Skeletal muscle tissue (tissue), 4 donors: ENCODE measurements around the gene ATP1A3. TPM values are rescaled to one million over a fixed set of nuclear protein-coding genes. Genes with fewer than 3 reads are reported as not detected.

Source experiments
- H3K27ac ChIP-seq: one replicate; pipeline ENCODE4 v1.7.0; 2013; ENCODE audit warnings: mild to moderate bottlenecking, low read depth, low read length, inconsistent platforms
- H3K27me3 ChIP-seq, 3 donors: one replicate each; pipeline ENCODE4 v1.7.0; 2013; ENCODE audit warnings: low read length in 3 of 3; ENCODE audit not compliant: control insufficient read depth in 3 of 3, insufficient read depth in 3 of 3
- H3K36me3 ChIP-seq, 3 donors: one replicate each; pipeline ENCODE4 v1.7.0; 2013; ENCODE audit warnings: low read length in 3 of 3; ENCODE audit not compliant: control insufficient read depth in 3 of 3, insufficient read depth in 3 of 3
- H3K4me1 ChIP-seq, 3 donors: one replicate each; pipeline ENCODE4 v1.7.0; 2013; ENCODE audit warnings: low read length in 3 of 3, mild to moderate bottlenecking in 3 of 3; ENCODE audit not compliant: control insufficient read depth in 3 of 3, insufficient read depth in 3 of 3
- H3K4me3 ChIP-seq, 3 donors: one replicate each; pipeline ENCODE4 v1.7.0; 2013; ENCODE audit warnings: low read length in 3 of 3
- H3K9ac ChIP-seq, 3 donors: one replicate each; pipeline ENCODE4 v1.7.0; 2013; ENCODE audit warnings: low read length in 3 of 3, mild to moderate bottlenecking in 3 of 3, moderate library complexity in 2 of 3, low read depth in 1 of 3
- H3K9me3 ChIP-seq, 3 donors: one replicate each; pipeline ENCODE4 v1.7.0; 2013; ENCODE audit warnings: low read length in 3 of 3; ENCODE audit not compliant: control insufficient read depth in 3 of 3
- total RNA-seq: library from RNA; depleted of rRNA; stranded (reverse); fragments of >200 nt; gene quantifications from one replicate; pipeline ENCODE4 v1.2.3, GENCODE V29; 2014
- donor health status: Osteomylitis.

Gene ATP1A3
- total RNA-seq, 1 donor from 2014 or later: not detected

DNA sequence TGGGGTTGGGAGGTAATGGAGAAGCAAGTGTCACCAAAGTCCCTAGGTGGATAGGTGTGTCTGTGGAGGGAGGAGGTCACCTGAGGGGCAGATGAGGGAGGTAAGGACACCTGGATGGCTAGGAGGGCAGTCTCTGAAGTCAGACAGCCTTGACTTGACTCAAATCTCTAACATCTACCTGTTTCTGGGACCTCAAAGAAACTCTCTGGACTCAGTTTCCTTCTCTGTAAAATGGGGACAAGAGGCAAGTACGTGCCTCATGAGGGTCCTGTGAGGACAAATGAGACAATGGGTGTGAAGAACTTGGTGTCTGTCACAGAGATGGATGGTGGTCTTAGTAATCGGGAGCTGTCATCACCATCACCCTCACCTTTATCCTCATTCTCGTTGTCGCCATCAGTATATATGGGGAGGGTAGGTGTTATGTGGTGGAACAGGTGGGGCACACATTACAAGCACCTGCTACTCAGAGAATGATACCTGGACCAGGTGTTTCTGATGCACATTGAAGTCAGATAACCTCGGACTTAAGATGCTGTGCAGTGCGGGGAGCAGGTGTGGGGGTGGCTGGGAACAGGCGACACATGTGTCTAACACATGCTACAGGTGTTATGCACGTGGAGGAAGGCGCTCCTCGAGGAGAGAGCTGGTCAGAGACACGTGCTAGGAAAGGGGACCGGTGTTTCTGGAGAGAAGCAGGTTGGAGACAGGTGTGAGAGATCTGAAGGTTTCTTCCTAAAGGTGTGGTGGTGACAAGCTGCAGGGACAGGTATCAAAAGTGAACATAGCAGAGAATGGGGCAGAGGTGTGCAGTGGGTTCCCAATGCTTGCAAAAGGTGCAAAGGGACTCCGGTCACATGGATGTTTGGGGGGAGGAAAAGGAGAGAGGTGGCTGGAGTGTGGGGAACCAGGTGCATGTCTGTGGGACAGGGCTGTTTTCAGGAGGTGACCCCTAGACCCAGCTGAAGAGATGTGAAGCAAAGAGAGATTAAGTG lies 69.6 kb downstream of the ATP1A3 start:
- Histone ChIP-seq H3K9ac (no peak overlapping the region), H3K4me1 (peaks cover 4 to 9% (median 7%) of the 10 kb centered on the region in 3 donors), H3K9me3 (peaks cover 0 to 5% (median 0%) of the 10 kb centered on the region in 3 donors), H3K4me3 (no peak overlapping the region), H3K36me3 (no peaks in the 10 kb centered on the region), H3K27ac (no peak overlapping the region), H3K27me3 (peaks cover 83 to 90% (median 84%) of the 10 kb centered on the region in 3 donors)

DNA sequence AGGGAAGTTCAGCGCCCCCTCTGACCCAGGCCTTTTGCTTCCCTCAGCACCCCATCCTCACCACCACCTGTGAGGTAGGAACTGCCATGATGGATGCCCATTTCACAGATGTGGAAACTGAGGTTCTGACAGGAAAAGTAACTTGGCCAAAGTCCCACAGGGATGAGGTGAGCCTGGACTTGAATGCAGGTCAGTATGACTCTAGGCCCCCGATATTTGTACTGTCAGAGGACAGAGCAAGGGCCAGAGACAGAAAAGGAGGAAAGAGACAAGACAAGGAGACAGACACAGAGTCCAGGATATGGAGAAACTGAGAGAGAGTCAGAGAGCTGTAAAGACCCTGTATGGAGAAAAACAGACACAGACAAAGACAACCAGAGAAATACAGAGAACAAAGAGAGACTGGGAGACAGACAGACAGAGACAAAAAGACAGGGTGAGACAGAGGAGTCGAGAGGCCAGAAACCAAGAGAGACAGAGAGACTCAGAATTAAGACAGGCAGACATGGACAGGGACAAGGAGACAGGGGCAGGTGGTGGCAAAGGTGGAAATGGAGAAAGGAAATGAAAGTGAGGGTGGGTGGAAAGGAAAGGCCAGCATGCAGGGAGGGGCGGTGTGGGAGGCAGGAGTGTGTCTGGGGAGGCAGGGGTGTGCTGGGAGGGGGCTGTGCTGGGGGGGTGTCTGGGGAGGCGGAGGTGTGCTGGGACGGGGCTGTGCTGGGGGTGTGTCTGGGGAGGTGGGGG lies 70.8 kb downstream of the ATP1A3 start:
- Histone ChIP-seq H3K4me3 (no peak overlapping the region), H3K36me3 (no peaks in the 10 kb centered on the region), H3K4me1 (peaks cover 0 to 2% (median 1%) of the 10 kb centered on the region in 3 donors), H3K27me3 (peaks cover 86 to 92% (median 86%) of the 10 kb centered on the region in 3 donors), H3K9me3 (peaks cover 0 to 5% (median 0%) of the 10 kb centered on the region in 3 donors), H3K9ac (no peak overlapping the region), H3K27ac (no peak overlapping the region)

DNA sequence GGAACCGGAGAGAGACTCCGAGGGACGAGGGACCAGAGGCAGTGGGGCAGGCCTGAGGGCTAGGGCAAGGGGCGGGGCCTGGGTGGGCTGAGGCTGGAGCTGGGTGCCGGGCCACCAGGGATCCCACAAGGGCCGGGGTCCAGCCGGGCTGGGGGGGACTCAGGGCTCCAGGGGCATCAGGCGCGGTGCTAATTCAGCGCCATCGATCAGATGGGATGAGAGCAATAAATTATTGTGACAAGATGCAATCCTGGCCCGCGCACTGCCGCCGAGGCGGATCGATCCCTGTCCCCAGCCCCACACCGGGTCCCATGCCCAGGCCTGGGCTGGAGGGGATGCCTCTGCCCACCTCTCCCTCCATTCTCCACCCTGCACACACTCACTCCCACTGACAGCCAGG lies 71.4 kb downstream of the ATP1A3 start:
- Histone ChIP-seq H3K36me3 (no peaks in the 10 kb centered on the region), H3K4me3 (no peak overlapping the region), H3K9ac (no peak overlapping the region), H3K4me1 (no peaks in the 10 kb centered on the region), H3K27me3 (peaks cover 89 to 95% (median 89%) of the 10 kb centered on the region in 3 donors), H3K9me3 (peaks cover 0 to 5% (median 0%) of the 10 kb centered on the region in 3 donors), H3K27ac (no peak overlapping the region)

DNA sequence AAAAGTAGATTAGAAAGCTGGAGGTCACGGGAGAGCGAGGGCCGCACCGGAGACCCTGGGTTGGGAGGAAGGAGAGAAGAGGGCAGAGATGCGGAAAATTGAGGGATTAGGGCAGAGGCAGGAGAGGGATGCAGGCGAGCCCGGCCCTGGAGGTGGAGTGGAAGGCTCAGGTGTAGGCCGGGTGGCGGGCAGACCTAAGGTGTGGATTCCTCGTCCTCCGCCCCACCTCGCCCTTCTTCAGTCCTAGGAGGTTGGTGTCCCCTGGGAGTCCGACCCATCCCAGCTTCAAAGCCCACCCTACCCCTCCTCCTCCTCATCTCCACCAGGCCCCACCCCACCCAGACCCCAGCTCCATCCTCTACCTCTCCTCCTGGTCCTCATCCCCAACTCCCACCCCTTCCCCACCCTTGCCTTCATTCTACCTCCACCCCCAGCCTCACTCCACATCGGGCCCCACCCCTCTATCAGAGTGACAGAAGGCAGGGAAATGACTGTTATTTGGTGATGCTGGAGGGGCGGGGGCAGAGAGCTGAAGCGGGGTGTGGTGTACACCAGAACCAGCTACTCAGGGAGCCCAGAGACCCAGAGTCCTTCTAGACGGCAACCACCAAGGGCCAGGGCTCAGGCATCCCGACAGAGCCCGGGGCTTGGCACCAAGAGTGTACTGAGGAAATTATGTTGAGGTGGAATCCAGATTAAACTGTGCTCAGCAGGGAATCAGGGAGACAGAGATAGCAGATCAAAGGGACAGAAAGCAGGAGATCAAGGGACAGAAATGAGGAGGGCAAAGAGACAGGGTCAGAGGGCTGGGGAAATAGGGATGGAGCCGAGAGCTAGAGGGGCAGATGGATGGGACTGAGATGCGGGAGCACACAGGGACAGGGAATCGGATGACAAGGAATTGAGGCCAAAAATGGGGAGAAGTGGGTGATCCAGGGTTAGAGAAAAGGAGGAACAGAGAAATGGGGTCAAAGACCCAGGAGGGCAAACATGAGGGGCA lies 72.2 kb downstream of the ATP1A3 start:
- no peaks in the 10 kb centered on the region for H3K36me3 ChIP-seq
- H3K4me1 ChIP-seq: no peaks in the 10 kb centered on the region
- H3K27ac ChIP-seq: no peak overlapping the region
- H3K4me3 ChIP-seq: no peak overlapping the region
- H3K9ac ChIP-seq: no peak overlapping the region
- peaks cover 87 to 94% (median 89%) of the 10 kb centered on the region in 3 donors for H3K27me3 ChIP-seq
- H3K9me3 ChIP-seq: peaks cover 0 to 5% (median 0%) of the 10 kb centered on the region in 3 donors

DNA sequence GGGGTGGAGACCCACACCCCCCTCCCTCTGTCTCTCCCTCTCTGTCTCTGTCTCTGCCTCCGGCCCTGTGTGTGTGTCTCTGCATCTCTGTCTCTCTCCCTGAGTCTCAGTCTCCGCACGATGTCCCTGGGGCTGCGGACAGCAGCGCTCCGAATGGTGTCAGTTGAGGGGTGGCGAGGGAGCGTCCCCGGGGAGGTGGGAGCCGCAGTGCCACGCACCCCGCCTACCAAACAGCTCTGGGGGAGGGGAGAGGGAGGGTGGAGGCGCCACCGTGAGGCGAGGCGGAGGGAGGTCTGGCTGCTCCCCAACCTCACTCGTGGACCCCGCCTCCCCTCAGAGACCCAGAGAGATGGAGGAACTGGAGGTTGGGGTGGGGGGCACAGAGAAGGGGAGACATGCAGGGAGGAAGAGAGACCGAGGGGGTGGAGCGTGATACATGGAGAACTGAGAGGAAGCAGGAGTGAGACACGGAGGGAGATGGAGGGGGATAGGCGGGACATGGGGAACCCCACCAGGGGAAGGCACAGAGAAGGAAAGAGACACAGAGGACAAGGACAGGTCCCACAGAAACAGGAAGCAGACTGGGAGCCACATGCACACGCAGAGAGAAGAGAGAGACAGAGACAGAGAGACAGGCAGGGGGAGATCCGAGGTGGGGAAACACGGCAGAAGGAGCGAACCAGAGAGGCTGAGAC lies 73.0 kb downstream of the ATP1A3 start:
- Histone ChIP-seq H3K36me3 (no peaks in the 10 kb centered on the region), H3K4me3 (no peak overlapping the region), H3K4me1 (no peaks in the 10 kb centered on the region), H3K9ac (no peak overlapping the region), H3K9me3 (peaks cover 0 to 2% (median 0%) of the 10 kb centered on the region in 3 donors), H3K27ac (no peak overlapping the region), H3K27me3 (peaks cover 88 to 95% (median 89%) of the 10 kb centered on the region in 3 donors)

DNA sequence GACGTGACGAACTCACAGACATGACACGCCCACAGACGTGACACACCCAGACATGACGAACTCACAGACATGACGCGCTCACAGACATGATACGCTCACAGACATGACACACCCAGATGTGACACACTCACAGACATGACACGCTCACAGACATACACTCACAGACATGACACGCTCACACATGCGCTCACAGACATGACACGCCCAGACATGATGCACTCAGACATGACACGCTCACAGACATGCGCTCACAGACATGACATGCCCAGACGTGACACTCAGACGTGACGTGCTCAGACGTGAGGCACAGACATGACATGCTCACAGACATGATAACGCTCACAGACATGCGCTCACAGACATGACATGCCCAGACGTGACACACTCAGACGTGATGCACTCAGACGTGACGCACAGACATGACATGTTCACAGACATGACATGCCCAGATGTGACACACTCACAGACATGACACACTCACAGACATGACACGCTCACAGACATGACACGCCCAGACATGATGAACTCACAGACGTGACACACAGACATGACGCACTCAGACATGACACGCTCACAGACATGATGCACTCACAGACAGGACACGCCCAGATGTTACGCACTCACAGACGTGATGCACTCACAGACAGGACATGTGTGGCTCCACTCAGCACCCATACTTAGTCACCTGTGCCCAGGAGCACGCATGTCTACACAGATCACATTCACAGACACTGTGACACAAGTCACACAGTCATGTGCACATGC lies 73.9 kb downstream of the ATP1A3 start:
- Histone ChIP-seq H3K27ac (no peak overlapping the region), H3K9ac (no peak overlapping the region), H3K36me3 (no peaks in the 10 kb centered on the region), H3K9me3 (no peaks in the 10 kb centered on the region), H3K27me3 (peaks cover 87 to 94% (median 88%) of the 10 kb centered on the region in 3 donors), H3K4me1 (no peaks in the 10 kb centered on the region), H3K4me3 (no peak overlapping the region)

DNA sequence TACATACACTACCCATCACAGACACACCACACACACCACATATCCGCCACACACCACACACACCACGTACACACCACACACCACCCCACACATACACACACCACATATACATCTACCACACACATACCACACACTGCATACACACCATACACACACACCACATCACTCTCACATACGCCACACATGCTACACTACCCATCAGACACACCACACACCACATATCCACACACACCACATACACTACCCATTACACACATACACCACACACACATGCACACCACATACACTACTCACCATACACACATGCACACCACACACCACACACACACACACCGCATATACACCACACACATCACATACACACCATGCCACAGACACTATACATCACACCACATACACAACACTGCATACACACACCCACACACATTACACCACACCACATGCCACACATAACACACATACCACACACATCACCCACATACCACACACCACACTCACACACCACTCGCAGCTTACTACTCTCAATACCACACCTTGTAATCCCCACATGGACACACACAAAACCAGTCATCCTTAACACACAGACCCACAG lies 75.3 kb downstream of the ATP1A3 start:
- Histone ChIP-seq H3K9ac (no peak overlapping the region), H3K27me3 (peaks cover 82 to 88% (median 83%) of the 10 kb centered on the region in 3 donors), H3K4me3 (no peak overlapping the region), H3K36me3 (no peaks in the 10 kb centered on the region), H3K9me3 (no peaks in the 10 kb centered on the region), H3K4me1 (no peaks in the 10 kb centered on the region), H3K27ac (no peak overlapping the region)

DNA sequence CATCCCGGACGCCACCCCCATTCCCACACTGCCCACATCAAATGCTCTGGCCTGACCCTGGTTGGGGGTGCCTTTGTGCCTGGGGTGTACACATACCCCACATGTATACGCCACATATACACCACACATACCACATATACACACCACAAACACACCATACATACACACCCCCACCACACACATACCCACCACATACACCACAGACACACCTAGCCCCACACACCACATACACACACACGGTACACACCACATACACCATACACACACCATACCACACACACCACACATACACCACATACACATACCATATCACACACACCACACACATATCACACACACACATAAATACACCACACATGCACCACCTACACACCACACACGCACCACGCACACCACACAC lies 75.9 kb downstream of the ATP1A3 start:
- no peaks in the 10 kb centered on the region for H3K4me1 ChIP-seq
- peaks cover 83 to 89% (median 87%) of the 10 kb centered on the region in 3 donors for H3K27me3 ChIP-seq
- H3K9ac ChIP-seq: no peak overlapping the region
- H3K4me3 ChIP-seq: no peak overlapping the region
- no peaks in the 10 kb centered on the region for H3K36me3 ChIP-seq
- no peaks in the 10 kb centered on the region for H3K9me3 ChIP-seq
- no peak overlapping the region for H3K27ac ChIP-seq
